Mononuclear cell (primary cell): ENCODE results near the gene PRKCE. TPM values are rescaled to one million over a fixed set of nuclear protein-coding genes. Genes with fewer than 3 reads are reported as not detected.

ENCODE experiments used
- H3K27me3 ChIP-seq: 2 replicates; pipeline ENCODE4 v1.6.0; 2011; ENCODE audit warnings: low read length, control low read depth; ENCODE audit not compliant: insufficient read depth
- H3K4me1 ChIP-seq: 2 replicates; pipeline ENCODE4 v1.5.1; 2011; ENCODE audit warnings: mild to moderate bottlenecking, low read length, control low read depth; ENCODE audit not compliant: insufficient read depth
- H3K4me3 ChIP-seq: 2 replicates; pipeline ENCODE4 v1.5.1; 2011; ENCODE audit warnings: mild to moderate bottlenecking, low read length, moderate library complexity
- H3K9me3 ChIP-seq: 2 replicates; pipeline ENCODE4 v1.5.1; 2011; ENCODE audit warnings: low read depth, mild to moderate bottlenecking, control low read depth, low read length
- total RNA-seq: library from RNA; depleted of rRNA; stranded (reverse); fragments of >200 nt; gene quantifications from one replicate; pipeline ENCODE4 v1.2.3, GENCODE V29; 2012

The PRKCE gene
- total RNA-seq, 1 donor: 13.6 TPM

DNA sequence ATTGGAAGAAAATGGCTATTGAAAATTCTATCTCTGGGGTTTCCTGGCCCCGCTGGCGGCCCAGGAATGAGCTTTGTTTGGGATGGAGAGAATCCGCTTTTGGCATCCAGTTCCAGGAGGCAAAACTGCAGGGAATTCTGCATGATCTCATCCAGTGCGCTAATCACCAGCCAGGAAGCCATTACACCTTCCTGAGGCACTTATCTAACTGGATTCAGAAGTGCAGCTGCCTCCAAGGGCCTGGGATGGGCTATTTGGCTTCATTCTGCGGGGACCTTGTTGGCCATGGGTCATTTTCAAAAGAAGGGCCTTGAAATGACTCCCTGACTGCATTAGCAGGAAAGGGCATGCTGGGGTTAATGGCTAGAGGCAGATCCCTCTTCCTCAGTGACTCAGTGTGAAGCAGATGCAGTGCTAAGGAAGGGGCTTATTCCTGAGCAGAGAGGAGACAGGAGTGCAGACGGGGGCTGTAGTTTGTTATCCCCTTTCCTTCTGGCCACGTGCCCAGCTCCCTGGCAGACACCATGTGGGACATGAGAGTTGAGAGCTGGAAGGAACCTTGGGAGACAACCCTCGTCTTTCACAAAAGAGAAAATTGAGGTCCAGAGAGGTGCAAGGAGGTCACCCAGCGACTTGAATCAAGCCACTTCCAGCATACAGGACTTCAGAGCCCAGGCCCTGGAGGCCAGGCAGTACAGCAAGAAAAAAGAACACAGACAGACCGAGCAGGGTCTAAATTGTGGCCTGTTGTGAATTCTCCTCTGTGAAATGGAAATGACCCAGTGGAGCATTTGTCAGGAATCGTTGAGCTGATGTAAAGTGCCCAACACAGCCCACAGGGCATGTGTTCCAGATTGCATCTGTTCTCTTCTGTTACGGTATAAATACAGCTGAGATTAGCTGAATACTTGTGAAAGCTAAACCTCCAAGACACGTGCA lies 161.8 kb downstream of the PRKCE start:
- Histone ChIP-seq H3K4me1 (no peaks in the 10 kb centered on the region), H3K27me3 (no peaks in the 10 kb centered on the region), H3K4me3 (no peak overlapping the region), H3K9me3 (no peaks in the 10 kb centered on the region)

DNA sequence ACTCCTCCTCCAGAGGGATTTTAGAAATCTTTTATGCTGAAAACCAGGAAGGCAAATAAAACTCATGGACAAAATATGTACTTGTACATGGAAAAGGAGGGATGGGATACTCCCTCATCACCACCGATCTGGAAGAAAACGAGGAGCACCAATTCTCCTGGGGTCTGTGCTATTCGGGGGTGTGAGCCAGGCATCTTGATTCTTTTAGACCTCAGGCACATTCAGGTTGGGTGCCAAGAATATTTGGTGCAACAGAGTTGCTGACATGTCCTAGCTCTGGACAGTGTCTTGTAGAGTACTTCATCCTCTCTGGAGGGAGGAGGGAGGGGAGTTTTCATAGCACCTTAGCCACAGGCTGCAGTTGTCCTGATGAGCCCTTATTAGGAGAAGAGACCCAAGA lies 163.0 kb downstream of the PRKCE start:
- Histone ChIP-seq H3K4me1 (no peaks in the 10 kb centered on the region), H3K4me3 (no peak overlapping the region)

DNA sequence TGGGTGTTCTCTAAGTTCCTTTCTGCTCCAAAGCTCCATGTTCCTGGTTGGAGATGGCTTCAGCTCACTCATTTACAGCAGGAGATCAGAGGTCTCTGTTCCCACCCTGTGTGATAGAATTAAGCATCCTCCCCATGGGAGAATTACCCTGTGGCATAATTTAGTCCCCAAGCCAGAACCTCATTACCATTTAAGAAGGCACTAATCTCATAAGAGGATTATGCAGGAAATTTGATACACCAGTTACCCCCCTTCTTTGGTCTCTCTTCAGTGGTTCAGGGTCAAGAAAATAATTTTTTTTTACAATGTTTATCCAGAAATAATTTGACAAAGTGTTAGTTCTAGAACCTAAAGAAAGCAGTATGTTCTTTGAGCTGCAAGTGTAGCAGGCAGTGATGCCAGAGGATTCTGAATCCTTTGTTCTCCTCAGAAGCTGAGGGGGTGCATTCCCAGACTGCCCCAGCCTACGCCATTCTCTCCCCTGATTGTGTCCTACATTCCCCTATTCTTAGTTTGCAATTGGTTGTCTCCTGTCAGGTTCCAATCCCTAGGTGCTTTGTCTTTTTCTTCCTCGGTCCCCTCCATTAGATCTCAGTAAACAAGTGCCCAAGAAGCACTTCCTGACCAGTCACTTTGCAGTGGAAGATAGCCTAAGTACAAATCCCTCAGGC lies 163.6 kb downstream of the PRKCE start:
- Histone ChIP-seq H3K9me3 (no peaks in the 10 kb centered on the region), H3K4me3 (no peak overlapping the region), H3K27me3 (no peaks in the 10 kb centered on the region), H3K4me1 (no peaks in the 10 kb centered on the region)

More for the DNA sequence above, 163.0 kb downstream of the PRKCE start:
- no peaks in the 10 kb centered on the region for H3K9me3 ChIP-seq
- H3K27me3 ChIP-seq: no peaks in the 10 kb centered on the region

DNA sequence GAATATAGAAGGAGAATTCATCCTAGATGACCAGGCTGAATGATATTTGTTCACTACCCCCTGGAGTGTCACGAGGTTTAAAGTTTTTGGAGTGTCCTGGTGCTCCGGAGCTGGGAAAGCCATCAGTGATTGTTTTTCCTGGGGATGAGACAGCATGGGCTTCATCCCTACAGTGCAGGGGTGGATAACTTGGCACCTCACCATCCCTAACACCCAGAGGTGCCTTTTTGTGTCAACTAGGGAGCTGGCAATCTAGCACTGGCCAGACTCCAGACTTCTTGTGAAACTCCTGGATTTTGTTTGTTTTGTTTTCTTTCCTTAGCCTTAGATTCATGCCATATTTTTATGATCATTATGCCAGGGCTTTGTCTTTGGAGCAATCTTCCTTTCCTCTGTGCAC lies 164.8 kb downstream of the PRKCE start:
- H3K4me3 ChIP-seq: no peak overlapping the region
- H3K4me1 ChIP-seq: no peaks in the 10 kb centered on the region
- no peaks in the 10 kb centered on the region for H3K27me3 ChIP-seq

DNA sequence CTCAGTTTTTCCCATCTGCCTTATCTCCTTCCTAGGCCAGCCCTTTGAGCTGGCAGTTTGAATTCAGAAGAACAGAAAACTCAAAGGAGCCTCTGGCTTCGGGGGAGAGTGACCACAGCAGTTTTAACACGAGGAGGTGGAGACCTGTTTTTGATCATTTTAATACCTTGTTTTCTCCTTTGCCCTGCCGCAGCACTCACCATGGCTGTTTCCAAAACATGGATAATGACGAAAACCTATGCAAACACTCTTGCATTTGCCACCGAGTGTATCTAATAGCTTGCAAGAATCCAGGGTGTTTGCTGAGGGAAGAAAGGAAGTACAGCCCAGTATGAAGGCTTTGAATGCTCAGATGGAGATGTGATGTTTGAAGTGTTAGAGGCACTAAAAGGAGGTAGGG lies 167.1 kb downstream of the PRKCE start:
- Histone ChIP-seq H3K4me1 (no peaks in the 10 kb centered on the region), H3K27me3 (no peaks in the 10 kb centered on the region), H3K9me3 (no peaks in the 10 kb centered on the region), H3K4me3 (no peak overlapping the region)

More for the DNA sequence above, 164.8 kb downstream of the PRKCE start:
- H3K9me3 ChIP-seq: no peaks in the 10 kb centered on the region

DNA sequence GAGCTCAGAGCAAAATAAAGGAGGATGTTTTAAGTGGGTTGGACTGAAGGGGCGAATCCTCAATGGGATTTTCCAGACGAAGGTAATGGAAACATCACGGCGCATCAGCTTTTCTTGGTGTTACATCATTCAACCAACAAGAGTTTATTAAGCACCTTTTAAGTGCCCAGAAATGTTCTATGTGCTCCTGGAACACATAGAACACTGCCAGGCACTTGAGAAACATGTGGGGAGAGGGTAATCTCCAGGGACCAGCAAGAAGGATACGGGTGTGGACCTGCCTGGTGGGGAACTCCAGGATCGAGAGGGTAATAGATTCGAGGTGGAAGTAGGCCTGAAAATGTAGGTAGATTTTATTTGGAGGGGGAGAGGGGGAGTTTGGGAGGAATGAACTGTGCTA lies 168.6 kb downstream of the PRKCE start:
- Histone ChIP-seq H3K27me3 (no peaks in the 10 kb centered on the region), H3K4me3 (no peak overlapping the region), H3K4me1 (peaks cover 4% of the 10 kb centered on the region), H3K9me3 (no peaks in the 10 kb centered on the region)

DNA sequence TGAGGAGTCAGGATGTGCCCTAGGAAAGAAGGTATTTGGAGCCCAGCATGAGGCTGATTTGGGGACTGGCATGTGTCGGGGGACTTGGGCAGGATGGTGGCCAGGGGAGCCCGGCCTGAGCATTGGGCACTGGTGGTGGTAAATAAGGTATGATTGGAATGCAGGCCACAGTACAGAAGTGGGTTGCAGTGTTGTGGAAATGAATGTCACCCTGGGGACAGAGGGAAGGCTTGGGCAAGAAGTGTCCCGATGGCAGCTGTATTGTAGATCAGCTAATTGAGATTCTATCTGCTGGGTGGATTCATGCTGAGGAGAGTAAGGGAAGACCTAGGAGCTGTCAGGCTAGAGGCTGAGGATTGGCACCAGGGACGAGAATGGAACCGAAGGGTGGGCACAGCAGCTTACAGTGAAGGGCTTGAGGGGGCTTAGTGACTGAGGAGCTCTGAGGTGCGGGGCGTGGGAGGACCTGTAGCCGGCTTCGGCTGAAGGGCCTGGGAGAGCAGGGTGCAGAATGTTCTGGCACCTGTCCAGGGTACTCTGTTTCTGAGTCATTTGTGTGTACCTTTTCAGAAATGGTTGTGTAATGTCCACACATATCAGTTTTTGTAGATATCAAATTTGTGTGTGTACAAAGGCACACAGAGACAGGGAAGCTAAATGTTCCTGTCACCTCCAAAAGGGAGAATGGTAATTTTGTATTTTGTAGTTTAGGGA lies 170.2 kb downstream of the PRKCE start:
- no peaks in the 10 kb centered on the region for H3K27me3 ChIP-seq
- no peak overlapping the region for H3K4me3 ChIP-seq
- H3K9me3 ChIP-seq: no peaks in the 10 kb centered on the region
- H3K4me1 ChIP-seq: peaks cover 11% of the 10 kb centered on the region

DNA sequence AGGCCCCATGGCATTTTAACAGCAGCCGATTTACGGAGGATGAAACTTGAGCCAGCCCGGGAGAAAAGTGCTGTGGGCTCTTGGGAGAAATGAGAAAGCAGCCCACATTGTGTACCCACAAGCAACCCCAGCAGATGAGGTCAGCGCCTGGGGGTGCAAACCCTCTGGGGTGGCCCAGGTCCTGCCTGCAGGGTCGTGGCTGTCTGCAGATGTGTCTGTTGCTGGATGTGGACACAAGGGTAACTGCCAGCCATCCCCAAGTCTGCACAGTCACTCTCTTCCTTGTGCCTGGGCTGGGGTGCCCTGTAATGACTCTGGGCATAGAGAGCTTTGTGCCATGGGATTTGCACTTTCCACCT lies 170.8 kb downstream of the PRKCE start:
- Histone ChIP-seq H3K4me1 (peaks cover 11% of the 10 kb centered on the region), H3K4me3 (no peak overlapping the region), H3K9me3 (no peaks in the 10 kb centered on the region), H3K27me3 (no peaks in the 10 kb centered on the region)

DNA sequence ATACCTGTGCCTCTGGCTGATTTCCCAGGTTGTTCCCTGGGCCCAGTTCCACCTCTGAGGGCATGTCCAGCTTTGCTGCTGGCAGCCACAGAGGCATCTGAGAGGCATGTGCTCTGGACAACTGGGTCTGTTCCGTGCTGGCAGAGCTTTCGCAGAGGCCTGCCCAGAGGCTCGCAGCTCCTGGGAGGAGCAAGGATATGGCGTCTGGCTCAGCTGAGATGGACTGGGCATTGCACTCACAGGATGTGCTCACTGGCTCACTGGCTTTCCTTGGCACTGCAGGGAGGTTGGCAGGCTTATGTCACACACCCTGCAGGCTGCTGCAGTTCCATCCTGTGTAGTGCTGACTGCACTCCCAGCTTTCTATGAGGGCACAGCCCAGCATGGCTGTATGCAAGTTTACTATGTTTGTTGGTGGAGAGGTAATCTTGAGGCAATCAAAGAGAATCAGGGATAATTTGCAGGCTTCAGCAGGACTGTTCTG lies 172.3 kb downstream of the PRKCE start:
- no peaks in the 10 kb centered on the region for H3K9me3 ChIP-seq
- H3K27me3 ChIP-seq: no peaks in the 10 kb centered on the region
- peaks cover 11% of the 10 kb centered on the region for H3K4me1 ChIP-seq
- H3K4me3 ChIP-seq: no peak overlapping the region

DNA sequence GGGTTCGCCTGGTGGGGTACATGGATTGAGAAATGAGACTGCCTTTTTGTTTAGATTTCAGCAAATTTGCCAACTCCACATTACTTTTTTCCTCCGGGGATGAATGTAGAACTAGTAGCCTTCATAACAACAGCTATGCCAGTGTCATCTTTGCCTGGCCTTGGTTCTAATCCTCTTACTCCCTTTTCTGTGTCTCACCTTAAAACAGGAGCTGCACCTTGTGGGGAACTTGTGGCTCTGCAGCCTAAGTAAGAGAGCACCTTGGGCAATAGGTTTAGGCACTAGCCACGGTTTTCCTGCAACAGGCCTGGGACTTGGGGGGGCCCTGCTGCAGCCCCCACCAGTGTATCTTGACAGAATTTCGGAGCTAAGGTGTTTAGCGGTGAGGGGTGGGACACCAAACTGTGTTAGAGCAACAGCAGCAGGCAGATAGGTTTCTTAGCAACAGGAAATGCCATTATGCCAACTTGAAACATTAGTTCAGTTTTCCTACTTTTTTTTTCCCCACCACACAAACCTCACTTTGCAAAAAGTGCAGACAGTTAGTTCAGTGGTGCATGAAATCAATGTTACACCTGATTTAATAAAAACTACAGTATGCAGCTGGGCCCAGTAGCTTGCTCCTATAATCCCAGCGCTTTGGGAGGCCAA lies 173.7 kb downstream of the PRKCE start:
- Histone ChIP-seq H3K9me3 (peaks cover 1% of the 10 kb centered on the region), H3K4me1 (peaks cover 11% of the 10 kb centered on the region), H3K27me3 (no peaks in the 10 kb centered on the region), H3K4me3 (no peak overlapping the region)

DNA sequence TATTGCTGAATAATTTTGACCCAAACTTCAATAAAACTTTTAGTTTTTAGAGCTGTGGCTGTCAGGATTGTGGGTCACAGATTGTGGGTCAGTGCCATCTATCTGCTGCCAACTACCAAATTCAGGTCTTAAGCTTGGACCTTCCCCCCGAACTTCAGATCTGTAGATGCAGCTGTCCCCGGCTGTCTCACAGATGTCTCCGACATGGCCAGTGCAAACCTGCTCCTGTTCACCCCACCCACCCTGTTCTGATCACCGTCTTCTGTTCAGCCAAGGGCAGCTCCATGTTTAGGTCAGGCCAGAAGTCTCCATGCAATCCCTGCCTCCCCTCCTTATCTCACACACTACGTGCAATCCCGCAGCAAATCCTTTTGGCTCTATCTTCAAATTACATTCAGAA lies 175.0 kb downstream of the PRKCE start:
- Histone ChIP-seq H3K4me1 (peaks cover 11% of the 10 kb centered on the region), H3K9me3 (peaks cover 13% of the 10 kb centered on the region), H3K4me3 (no peak overlapping the region), H3K27me3 (no peaks in the 10 kb centered on the region)

DNA sequence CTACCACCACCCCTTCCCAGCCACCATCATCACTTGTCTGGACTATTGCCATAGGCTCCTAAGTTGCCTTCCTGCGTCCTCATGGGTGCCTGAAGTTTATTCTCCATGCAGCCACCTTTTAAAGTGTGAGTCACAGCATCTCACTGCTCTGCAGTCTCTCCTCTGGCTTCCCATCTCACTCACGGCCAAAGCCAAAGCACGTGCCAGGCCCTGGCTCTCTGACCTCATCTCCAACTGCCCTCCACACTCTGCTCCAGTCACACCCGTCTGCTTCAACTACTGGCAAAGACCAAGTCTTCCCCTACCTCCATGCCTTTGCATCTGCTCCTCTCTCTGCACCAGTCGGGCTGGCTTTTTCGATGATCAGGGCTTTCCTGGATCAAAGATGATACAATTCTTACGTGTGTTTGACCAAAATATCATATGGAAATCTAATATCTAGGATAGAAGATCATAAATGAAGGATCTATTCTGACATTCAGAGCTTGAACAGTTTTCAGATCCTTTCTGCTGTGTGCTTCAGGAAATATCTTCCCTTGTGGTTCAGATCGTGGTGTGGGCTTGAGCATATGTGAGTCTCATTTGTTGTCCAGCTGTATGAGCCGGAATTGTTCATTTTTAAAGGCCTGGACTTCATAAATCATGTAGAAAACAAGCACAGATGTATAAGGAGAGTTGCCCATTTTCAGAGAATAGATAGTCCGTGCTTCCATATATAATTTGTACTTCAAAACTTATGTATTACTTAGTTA lies 175.6 kb downstream of the PRKCE start:
- Histone ChIP-seq H3K4me1 (peaks cover 11% of the 10 kb centered on the region), H3K4me3 (no peak overlapping the region), H3K27me3 (no peaks in the 10 kb centered on the region), H3K9me3 (peaks cover 13% of the 10 kb centered on the region)

DNA sequence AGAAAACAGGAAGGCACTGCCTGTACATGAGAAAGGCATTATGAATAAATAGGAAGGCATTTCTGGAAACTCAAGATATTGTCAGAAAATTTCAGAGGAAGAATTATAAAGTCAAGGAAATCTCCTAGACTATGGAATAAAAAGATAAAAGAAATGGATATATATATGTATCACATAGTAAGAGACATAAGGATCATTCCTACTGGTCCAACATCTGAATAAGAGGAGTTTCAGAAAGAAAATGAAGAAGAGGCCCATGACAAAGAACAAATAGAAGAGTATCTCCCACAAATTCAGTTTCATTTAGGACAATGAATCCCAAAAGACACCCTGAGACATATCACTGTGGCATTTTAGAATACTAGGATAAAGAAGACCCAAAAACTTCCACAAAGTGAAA lies 178.8 kb downstream of the PRKCE start:
- peaks cover 13% of the 10 kb centered on the region for H3K9me3 ChIP-seq

DNA sequence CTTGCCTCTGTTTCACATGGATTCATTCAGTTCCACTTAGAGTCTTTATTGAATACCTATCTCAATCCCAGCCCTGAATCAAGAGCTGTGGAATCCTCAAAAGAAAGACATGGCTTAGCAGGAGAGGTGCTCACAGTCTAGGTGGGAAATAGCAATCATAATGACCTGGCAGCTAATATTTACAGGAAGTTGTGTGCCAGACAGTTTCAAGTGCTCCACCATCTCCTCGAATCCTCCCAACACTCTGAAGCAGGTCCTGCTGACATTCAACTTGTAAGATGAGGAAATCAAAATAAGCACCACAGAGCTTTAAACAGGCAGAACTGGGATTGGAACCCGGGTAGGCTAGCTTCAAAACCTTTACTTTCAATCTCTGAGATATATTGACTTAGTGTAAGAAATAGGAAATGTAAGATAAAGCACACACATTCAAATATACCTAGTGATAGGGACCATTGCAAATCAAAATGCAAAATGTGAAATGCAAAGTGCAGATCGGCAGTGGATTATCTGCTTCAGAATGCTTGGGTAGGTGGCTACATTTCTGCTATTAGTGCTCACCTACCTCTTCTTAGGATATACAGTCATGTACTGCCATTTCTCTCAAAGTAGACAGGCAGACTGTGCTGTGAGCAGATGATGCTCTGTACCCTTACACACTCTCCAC lies 182.0 kb downstream of the PRKCE start:
- Histone ChIP-seq H3K27me3 (no peaks in the 10 kb centered on the region), H3K4me3 (no peak overlapping the region), H3K4me1 (peaks cover 38% of the 10 kb centered on the region), H3K9me3 (peaks cover 13% of the 10 kb centered on the region)

More for the DNA sequence above, 178.8 kb downstream of the PRKCE start:
- Histone ChIP-seq H3K4me1 (peaks cover 17% of the 10 kb centered on the region), H3K27me3 (no peaks in the 10 kb centered on the region), H3K4me3 (no peak overlapping the region)
